T47D (cell line): ENCODE results near the gene MAPK7.

Source experiments
- DNase-seq, 2 experiments: peaks; one replicate each; pipeline versions ENCODE4 v3.0.0 to v3.0.0-alpha.2; 2011 to 2012; ENCODE audit warnings: low read depth in 1 of 2, low spot score in 1 of 2
- JUND ChIP-seq: IDR thresholded peaks from 2 replicates; pipeline ENCODE4 v1.6.1; 2012; ENCODE audit warnings: low read depth
- in situ Hi-C: cut with HindIII; loops from 2 replicates; pipeline ENCODE4 v1.10.0; 2016; ENCODE audit warnings: low sequenced_read_pairs, low pct_unique_long_range_greater_than_20kb

Gene MAPK7

DNA sequence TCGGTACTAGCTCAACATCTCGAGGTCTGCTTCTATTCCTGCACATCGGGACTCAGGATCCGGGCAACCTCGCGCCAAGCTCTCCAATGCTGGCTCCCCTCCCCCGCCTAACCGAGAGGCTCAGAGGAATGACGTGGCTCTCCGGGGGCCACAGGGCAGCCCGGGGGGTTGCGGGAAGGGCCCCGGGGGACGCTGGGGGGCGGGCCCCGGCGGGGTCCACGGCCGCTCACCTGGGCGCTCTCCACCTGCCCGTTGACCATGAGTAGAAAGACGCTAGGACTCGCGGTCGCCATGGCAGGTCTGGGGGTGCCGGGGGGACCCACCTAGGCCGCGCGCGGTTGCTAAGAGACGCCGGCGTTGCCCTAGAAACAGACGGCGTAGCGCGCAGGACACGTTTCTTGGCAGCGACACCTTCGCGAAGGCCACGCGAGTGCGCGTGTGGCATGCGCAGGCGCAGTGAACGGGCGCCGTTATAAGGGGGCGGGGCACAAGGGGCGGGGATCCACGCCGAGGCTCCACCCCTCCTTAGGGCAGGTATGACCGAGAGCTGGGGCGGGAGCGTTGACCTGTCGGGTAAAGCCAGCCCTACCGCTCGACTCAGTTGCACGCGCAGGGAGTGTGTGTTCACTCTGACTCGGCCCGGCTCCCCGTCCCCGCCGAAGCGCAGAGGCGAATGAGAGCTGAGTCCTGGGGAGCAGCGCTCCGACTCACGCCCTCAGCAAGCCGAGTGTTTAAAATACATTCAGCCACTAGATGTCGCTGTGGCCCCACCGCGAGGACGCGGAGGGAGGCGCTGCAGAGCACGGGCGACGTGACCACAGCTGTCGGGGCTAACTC, 15.8 kb upstream of the MAPK7 start, which contains the start of gene B9D1:
Gene B9D1, minus strand, starts transcription at position 447 of the 837 bp plus-strand sequence. Its CDS starts 154 bp downstream, at position 293.
- DNase-seq: peak; percentile 97 to 98
- no peak for TF ChIP-seq JUND
- in situ Hi-C loops: loop anchor here (10.0 kb wide), 1 partner anchor 102 kb away; no protein-coding TSS in a partner anchor

DNA sequence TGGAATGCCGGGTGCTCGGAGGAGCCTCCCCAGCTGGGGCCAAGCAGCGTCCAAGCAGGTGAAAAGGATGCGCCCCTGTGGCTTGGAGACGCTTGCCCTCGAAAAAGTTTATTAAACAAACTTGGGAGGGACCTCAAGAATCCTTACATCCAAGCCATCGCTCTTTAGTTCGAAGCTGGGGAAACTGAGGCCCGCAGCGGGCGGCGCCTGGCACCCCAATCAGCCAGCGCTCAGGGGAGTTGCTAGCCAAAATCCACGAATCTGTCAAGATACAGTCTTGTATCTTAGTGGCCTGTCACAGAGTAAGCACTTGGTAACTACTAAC, 15.2 kb upstream of the MAPK7 start:
- in situ Hi-C loops: loop anchor here (10.0 kb wide), 1 partner anchor 102 kb away; no protein-coding TSS in a partner anchor
- DNase-seq: no peak
- TF ChIP-seq JUND: no peak

GRCh38 chr17:19363460-19364035, 14.8 kb upstream of the MAPK7 start:
- in situ Hi-C loops: loop anchor here (10.0 kb wide), 1 partner anchor 101 kb away; no protein-coding TSS in a partner anchor
- TF ChIP-seq JUND: no peak
- no peak for DNase-seq

- no peak for TF ChIP-seq JUND
- no peak for DNase-seq
- in situ Hi-C loops: loop anchor here (10.0 kb wide), 1 partner anchor 100 kb away; no protein-coding TSS in a partner anchor
Measured at GRCh38 chr17:19364699-19365498, 13.4 kb upstream of the MAPK7 start.

DNA sequence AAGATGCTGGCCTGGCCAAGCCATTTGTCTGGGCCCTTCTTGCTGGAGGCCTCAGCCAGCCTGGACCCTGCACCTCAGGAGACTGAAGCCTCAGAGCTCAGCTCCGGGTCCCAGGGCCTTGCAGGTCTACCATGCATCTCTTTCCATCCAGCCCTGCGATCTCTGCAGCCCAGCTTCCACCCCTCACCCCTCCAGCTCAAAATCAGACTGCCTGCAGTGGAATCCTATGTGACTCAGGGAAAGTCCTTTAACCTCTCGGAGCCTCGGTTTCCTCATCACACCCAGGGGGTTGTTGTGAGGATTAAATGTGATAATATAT, 12.8 kb upstream of the MAPK7 start:
- no peak for TF ChIP-seq JUND
- in situ Hi-C loops: loop anchor here (10.0 kb wide), 1 partner anchor 99 kb away; no protein-coding TSS in a partner anchor
- DNase-seq: no peak

GRCh38 chr17:19365833-19366636, 12.3 kb upstream of the MAPK7 start:
- in situ Hi-C loops: loop anchor here (10.0 kb wide), 1 partner anchor 99 kb away; no protein-coding TSS in a partner anchor
- TF ChIP-seq JUND: no peak
- no peak for DNase-seq

- in situ Hi-C loops: loop anchor here (10.0 kb wide), 1 partner anchor 98 kb away; no protein-coding TSS in a partner anchor
- DNase-seq: no peak
- TF ChIP-seq JUND: no peak
Measured at GRCh38 chr17:19366637-19366972, 11.7 kb upstream of the MAPK7 start.

- no peak for TF ChIP-seq JUND
- no peak for DNase-seq
- in situ Hi-C loops: loop anchor here (10.0 kb wide), 1 partner anchor 97 kb away; no protein-coding TSS in a partner anchor
Measured at GRCh38 chr17:19368229-19368628, 10.1 kb upstream of the MAPK7 start.

DNA sequence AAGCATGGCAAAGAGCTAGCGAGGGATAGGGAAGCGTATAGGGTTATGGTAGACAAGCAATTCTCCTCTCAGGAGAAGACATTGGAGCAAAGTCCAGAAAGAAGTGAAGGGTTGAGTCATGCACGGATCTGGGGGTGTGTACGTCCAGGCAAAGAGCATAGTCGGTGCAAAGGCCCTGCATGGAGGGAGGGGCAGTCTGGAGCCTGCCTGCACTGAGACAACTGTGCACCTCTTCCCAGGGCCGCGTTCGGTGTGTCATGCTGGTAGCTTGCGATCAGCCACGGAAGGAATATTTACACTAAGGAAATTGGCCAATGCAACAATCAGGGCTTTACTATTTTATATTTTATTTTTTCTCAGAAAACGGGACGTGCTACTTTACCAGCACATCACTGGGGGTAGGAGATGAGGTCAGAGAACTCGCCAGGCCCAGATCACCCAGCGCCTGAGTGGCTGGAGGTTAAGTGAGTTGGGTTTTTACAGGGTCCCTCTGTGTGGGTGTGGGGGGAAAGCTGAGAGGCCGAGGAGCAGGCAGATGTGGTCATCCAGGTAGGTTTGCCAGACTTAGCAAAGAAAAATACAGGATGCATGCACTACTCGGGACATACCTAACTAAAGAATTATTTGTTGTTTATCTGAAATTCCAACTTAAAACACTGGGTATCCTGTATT, 9.1 kb upstream of the MAPK7 start:
- in situ Hi-C loops: loop anchor here (10.0 kb wide), 1 partner anchor 96 kb away; no protein-coding TSS in a partner anchor
- no peak for DNase-seq

DNA sequence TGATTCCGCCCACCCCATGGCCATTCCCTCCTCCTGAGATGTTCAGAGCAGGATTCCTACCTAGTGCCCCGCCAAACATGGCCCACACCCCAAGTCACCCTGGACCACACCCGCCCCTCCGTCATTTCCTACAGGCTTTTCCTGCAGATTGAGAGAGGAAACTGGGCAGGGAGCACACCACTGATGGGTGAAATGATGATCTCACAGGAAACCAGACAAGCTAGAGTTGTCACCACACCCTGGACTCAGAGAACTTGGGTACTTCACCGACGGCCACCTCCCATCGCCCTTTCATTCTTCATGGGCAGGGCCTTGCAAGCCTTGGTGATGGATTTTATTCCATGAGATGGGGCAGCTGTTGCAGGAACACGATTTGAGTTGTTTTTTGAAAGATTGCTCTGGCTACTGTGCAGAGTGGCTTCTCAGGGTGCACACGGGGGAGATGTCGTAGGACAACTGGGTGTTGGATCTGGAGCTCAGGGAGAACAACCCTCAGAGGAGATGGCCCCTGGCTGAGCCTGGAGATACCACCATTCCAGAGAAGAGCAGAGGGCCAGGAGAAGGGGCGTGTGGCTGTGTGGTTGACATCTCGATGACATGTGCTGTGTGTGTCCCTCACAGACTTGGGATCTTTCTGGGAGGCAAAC, 8.3 kb upstream of the MAPK7 start:
- DNase-seq: no peak
- TF ChIP-seq JUND: no peak
- in situ Hi-C loops: loop anchor here (10.0 kb wide), 1 partner anchor 95 kb away; no protein-coding TSS in a partner anchor

More for the DNA sequence above, 9.1 kb upstream of the MAPK7 start:
- no peak for TF ChIP-seq JUND

DNA sequence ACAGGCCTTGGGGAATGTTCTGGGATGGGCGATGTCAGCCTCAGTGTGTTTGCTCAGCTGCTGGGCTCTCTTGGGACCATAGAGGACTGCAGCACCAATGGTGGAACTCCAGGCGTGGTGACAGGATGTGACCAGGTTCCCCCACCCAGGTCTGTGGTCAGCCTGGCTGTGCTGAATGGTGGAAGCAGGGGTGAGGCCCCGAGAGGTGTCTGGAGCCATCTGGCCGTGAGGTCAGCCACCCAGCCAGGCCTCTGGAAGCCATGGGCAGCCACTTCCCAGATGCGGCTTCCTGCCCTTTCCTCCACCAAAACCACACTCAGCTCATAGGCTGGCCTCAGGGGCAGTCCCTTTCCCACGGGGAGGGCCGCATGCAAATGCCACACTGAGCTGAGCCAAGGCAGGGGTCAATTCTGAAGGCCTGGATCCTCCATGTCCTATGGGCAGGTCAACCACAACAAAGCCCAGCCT, 7.8 kb upstream of the MAPK7 start:
- DNase-seq: no peak
- TF ChIP-seq JUND: no peak
- in situ Hi-C loops: no loop called here
